Measurements from ENCODE around the gene IFNAR1.

IFNAR1 gene

DNA sequence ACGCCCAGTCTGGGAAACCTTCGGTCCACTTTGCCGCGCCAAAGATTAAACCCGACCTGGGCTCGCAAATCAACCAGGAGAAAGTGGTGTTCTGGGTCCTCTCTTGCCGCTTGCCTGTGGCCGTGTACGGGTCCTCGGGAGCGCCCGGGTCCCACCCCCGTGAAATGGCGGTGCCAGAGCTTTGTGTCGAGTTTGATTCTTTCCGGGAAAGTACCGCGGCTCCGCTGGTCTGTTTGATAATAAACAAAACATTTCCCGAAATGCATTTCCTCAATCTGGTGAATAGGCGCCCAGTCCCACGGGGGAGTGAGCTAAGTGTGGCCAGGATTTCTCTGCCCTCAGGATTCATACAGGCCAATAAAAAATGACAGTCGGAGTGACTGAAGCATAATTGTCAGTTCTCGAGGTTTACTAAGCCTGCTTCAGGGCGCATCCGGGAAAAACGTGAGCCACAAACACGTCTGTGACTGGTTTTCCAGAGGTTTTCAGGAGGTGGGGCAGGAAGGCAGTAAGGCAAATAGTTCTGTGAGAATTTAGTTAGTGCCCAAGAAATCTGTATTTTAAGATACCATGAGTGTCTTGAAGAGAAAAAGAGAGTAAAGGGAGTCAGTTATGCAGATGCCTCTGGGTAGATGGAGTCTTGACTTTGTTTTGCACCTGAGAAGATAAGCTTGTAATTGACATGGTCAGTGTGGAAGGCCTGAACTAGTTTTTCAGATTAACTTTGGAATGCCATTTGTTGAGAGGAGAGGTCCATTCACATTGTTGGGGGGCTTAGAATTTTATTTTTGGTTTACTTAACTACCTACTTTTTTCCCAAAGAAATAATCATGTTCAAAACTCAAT is 675 bp downstream of the IFNAR1 start:
- peak; percentile 51 for DNase-seq (ENCODE audit: low spot score)
- in situ Hi-C loops (cut with MboI; ENCODE audit: low sequenced_read_pairs, unreplicated experiment) = no loop called here
- TF ChIP-seq, protein P1, sequence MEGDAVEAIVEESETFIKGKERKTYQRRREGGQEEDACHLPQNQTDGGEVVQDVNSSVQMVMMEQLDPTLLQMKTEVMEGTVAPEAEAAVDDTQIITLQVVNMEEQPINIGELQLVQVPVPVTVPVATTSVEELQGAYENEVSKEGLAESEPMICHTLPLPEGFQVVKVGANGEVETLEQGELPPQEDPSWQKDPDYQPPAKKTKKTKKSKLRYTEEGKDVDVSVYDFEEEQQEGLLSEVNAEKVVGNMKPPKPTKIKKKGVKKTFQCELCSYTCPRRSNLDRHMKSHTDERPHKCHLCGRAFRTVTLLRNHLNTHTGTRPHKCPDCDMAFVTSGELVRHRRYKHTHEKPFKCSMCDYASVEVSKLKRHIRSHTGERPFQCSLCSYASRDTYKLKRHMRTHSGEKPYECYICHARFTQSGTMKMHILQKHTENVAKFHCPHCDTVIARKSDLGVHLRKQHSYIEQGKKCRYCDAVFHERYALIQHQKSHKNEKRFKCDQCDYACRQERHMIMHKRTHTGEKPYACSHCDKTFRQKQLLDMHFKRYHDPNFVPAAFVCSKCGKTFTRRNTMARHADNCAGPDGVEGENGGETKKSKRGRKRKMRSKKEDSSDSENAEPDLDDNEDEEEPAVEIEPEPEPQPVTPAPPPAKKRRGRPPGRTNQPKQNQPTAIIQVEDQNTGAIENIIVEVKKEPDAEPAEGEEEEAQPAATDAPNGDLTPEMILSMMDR (IDR thresholded peaks at IDR 0.05; ENCODE audit: borderline replicate concordance, control extremely low read depth, extremely low read depth, insufficient read depth, missing control alignments) = no peak

DNA sequence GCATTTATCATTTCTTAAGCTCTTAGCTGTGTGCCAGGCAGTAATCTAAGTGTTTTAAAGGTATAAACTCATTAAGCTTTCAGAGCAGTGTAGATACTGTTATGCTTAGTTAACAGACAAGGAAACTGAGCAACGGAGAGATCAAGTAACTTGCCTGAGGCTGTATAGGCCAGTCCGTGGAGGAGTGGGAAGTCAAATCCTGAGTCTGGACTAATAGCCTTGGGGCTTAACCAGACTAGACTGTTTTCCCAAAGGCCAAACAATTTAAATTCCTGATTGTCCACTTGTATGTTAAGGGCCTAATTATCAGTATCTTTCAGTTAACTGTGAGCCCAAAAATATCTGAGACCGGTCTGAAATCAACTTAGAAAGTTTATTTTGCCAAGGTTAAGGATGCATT is 2.6 kb downstream of the IFNAR1 start:
- in situ Hi-C loops (cut with MboI; ENCODE audit: low sequenced_read_pairs, unreplicated experiment) = no loop called here
- TF ChIP-seq, protein P1 (IDR thresholded peaks at IDR 0.05; ENCODE audit: borderline replicate concordance, control extremely low read depth, extremely low read depth, insufficient read depth, missing control alignments) = no peak
- no peak for DNase-seq (ENCODE audit: low spot score)

DNA sequence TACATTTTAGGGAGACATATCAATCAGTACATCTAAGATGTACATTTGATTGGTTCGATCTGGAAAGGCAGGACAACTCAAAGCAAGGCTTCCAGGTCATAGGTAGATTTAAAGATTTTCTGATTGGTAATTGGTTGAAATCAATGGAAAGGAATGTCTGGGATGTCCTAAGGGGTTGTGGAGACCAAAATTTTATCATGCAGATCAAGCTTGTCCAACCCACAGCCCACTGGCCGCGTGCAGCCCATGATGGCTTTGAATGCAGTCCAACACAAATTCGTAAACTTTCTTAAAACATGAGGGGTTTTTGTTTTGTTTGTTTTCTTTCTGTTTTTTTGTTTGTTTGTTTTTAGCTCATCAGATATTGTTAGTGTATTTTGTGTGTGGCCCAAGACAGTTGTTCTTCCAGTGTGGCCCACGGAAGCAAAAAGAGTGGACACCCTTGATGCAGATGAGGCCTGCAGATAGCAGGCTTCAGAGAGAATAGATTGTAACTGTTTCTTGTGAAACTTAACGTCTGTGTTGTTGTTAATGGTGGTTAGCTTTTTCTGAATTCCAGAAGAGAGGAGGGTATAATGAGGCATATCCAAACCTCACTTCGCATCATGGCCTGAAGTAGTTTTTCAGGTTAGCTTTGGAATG is 3.1 kb downstream of the IFNAR1 start:
- TF ChIP-seq, protein P1 (IDR thresholded peaks at IDR 0.05; ENCODE audit: borderline replicate concordance, control extremely low read depth, extremely low read depth, insufficient read depth, missing control alignments) = no peak
- in situ Hi-C loops (cut with MboI; ENCODE audit: low sequenced_read_pairs, unreplicated experiment) = no loop called here

DNA sequence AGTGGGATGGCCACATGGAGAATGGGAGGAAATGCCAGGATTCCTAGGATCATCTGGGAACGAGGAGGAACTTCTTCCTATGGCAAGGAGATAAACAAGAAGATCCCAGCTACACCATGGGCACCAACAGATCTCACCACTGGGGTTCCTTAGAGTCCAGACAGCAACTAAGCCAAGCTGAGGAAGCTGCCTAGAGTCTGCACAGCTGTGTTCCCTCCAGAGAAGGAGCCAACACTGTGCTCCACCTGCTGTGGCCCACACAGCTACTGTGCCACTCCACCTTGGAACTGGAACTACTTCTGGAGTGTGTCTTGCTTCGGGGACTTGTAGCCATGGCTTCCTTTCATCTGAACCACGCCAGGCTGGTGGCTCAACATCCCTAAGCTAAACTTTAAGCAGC is 6.0 kb downstream of the IFNAR1 start:
- no peak for DNase-seq (ENCODE audit: low spot score)
- TF ChIP-seq, protein P1 (IDR thresholded peaks at IDR 0.05; ENCODE audit: borderline replicate concordance, control extremely low read depth, extremely low read depth, insufficient read depth, missing control alignments) = no peak
- in situ Hi-C loops (cut with MboI; ENCODE audit: low sequenced_read_pairs, unreplicated experiment) = no loop called here

More for the DNA sequence above, 3.1 kb downstream of the IFNAR1 start:
- DNase-seq (ENCODE audit: low spot score) = no peak

DNA sequence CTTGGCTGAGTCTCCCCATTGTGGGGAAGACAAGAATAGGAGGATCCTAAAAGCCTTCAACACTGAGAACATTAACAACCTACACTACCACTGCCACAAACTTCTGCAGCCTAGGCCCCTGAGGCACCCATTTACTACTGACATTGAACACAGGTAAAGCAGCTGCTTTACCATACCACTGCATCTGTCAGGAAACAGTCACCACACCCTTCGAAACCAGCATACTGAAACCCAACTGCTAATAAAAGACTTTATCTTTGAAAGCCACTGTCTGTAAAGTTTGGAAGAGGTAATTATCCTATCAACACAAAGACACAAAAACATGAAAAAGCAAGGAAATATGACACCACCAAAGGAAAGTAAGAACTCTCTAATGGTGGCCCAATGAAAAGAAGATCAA is 7.4 kb downstream of the IFNAR1 start:
- peak; percentile 45 for DNase-seq (ENCODE audit: low spot score)
- TF ChIP-seq, protein P1 (IDR thresholded peaks at IDR 0.05; ENCODE audit: borderline replicate concordance, control extremely low read depth, extremely low read depth, insufficient read depth, missing control alignments) = no peak
- in situ Hi-C loops (cut with MboI; ENCODE audit: low sequenced_read_pairs, unreplicated experiment) = no loop called here

DNA sequence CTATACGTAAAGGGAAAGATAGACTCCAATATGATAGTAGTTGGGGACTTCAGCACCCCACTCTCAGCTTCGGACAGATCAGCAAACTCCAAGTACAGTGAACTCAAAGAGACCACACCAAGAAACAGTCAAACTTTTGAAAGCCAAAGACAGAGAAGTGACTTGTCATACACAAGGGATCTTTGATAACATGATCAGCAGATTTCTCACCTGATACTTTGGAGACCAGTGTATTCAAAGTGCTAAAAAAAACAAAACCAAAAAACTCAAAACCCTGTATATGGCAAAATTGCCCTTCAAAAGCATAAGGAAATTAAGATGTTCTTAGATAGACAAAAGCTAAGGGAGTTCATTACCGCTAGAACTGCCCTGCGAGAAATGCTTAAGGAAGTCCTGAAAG is 9.4 kb downstream of the IFNAR1 start:
- DNase-seq (ENCODE audit: low spot score) = no peak
- in situ Hi-C loops (cut with MboI; ENCODE audit: low sequenced_read_pairs, unreplicated experiment) = no loop called here
- TF ChIP-seq, protein P1 (IDR thresholded peaks at IDR 0.05; ENCODE audit: borderline replicate concordance, control extremely low read depth, extremely low read depth, insufficient read depth, missing control alignments) = no peak
